ENCODE data around the gene VANGL1.

Gene VANGL1

GRCh38 chr1:115647047-115647446 is 5.3 kb downstream of the VANGL1 start:
- FAIRE-seq: no peak

GRCh38 chr1:115647507-115647906 is 5.7 kb downstream of the VANGL1 start:
- no peak for FAIRE-seq

- FAIRE-seq: no peak
Measured at GRCh38 chr1:115647919-115648650, 6.3 kb downstream of the VANGL1 start.

DNA sequence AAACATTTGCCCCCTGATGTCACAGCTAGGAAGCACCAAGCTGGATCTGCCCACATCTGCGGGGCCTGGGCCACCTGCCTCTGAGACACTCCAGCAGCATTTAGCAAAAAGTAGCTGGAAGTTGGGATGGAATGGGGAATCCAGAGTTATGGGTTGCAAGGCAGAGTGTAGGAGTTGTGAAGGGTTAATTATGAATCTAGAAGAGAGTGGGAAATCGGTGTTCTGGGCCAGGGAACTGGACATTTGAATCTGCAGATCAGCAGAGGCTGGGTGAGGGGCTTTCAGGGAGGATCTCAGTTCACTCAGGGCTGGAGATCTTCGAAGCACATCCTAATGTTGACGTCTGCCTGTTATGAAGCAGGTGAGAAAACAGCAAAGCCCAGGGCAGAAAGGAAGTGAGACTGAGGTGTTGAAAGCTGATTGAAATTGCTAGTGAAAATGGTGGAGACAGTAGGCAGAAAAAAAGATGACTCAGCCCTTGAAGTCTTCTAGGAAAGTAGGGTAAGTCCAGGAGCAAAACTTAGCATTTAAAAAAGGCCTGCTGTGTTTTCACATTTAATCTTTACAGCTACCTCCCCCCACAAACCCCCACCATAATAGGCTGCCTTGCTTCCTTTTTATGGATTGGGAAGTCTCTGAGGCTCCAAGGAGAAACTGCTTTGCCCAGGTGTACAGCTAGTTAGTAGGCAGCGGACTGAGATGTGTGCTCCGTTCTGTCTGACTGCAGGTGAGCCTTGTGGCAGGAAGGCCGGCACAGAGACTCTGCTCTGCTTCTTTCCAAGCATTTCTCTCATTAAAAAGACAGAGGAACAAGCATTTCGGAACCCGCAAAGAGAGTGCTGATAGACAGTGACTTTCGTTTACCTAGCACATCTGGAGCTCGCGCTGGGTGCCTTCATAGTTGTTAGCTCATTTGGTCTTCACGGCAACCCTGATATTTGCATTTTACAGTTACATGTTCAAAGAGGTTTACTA is 7.2 kb downstream of the VANGL1 start:
- no peak for FAIRE-seq

DNA sequence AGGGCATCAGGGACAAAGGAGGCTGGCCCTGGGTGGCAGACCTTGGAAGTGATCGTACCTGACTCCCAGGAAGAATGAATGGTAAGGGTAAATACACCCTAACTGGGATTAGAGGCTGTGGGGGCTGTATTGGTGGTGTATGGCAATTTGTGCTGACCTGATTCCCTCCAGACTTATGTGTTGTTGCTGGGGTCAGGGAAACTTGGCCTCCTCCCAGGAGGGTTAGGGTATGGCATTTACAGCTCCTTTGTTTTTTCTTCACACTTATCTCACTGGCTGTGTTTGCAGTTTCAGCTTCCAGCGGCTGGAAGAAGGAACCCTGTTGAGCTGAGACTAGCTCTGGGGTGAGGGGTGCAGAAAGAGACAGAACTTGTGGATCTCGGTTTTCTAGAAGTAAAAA is 8.2 kb downstream of the VANGL1 start:
- no peak for FAIRE-seq

DNA sequence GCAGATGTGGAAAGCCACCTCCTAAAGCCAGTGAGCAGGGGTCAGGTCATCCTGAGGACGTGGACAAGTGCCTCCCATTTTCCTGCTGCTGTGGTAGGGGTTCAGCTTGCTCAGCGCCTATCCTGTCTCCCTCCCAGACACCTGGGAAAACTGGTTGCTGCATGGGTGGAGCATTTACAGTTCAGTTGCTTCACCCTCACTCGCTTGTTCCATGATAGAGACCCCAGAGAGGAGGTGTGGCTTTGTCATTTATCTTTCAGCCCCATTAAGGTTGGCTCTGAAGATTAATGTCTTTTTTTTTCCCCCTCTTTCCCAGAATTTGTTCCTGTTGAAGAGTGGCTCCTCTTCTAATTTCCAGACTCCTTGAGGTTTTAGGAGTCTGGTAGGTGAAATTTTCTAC is 9.2 kb downstream of the VANGL1 start:
- FAIRE-seq: no peak

GRCh38 chr1:115651391-115651790 is 9.6 kb downstream of the VANGL1 start:
- no peak for FAIRE-seq

DNA sequence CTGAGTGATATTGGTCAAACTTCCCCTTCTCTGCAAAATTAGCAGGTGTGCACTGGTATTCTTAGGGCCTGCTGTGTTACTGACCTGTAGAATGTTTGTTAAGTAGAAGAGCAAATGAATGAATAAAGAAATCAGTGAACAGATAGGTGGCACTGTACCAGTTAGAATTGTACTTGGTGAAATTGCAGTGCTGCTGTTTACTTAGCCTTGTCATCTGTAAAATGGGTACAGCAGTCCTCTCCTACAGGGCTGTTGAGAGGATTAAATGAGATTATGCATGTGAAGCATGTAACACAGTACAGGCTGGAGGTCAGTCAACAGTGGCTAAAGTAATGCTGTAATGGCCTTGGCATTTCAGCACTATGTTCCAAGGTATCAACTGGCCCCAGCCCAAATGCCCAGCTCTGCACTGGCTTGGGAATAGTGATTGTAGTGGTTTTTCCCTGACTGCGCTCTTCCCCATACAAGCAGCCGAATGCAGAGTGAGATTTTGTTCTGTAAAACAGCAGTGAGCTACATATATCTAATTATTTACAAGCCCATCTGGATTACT is 10.5 kb downstream of the VANGL1 start:
- FAIRE-seq: no peak

- FAIRE-seq: no peak
Measured at GRCh38 chr1:115654125-115654524, 12.4 kb downstream of the VANGL1 start.

DNA sequence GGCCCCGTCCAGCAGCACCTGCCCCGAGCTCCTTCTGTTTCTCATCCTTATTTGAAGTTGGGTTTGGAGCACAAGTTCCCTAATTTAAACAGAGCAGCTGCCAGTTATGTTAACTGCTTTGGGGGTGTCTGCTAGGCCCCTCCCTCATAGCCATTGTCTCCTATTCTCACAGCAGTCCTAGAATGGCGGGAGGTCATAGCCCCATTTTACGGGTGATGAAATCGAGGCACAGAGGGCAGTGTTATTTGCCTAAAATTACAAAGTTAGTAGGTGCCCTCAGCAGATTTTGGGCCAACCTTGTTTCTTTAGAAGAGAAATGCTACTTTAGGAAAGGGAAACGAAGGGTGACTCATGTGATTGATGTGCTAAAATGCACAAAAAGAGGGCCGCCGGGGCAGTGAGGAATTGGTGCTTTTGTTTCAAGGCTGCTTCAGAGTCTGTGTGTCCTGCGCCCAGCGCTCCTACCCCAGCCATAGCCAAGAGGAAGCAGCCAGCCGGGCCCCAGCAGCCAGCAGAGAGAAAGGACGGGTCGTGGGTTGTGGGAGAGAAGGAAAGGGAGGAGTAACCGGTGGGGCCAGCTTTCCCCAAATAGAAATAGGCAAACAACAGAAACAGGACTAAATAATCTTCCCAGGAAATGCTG is 13.0 kb downstream of the VANGL1 start:
- no peak for FAIRE-seq

DNA sequence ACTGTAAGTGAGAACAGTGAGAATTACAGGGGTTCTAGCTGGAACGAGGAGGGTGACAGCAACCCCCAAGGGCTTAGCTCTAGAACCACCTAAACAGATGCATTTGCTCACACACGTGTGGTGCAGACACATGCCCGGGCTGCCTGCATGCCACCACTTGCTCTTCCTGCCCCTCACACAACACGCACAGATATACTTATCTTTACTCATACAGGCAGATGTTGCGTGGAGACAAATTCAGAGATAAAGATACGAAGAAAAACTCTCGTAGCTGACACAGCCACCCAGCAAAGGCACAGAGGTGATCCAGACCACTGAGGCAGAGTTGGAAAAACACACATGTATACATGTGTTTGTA is 13.5 kb downstream of the VANGL1 start:
- FAIRE-seq: no peak

DNA sequence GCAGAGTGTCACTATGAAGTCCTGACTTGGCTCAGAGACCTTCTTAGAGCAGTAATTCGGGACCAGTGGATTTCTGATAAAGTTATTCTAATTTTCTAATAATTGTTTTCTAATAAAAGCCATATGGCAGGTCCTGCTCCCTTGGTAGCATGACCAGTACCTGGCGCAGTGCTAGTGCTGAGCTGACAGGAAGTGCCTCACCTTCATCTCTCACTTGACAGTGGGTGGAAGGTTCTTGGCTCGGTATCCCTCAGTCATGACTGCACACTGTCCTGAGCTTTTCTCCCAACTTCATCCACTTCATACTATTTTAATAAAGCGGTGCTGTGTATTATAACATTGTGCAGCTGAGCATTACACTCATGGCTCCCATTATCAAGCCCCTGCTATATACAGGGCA is 14.1 kb downstream of the VANGL1 start:
- no peak for FAIRE-seq

DNA sequence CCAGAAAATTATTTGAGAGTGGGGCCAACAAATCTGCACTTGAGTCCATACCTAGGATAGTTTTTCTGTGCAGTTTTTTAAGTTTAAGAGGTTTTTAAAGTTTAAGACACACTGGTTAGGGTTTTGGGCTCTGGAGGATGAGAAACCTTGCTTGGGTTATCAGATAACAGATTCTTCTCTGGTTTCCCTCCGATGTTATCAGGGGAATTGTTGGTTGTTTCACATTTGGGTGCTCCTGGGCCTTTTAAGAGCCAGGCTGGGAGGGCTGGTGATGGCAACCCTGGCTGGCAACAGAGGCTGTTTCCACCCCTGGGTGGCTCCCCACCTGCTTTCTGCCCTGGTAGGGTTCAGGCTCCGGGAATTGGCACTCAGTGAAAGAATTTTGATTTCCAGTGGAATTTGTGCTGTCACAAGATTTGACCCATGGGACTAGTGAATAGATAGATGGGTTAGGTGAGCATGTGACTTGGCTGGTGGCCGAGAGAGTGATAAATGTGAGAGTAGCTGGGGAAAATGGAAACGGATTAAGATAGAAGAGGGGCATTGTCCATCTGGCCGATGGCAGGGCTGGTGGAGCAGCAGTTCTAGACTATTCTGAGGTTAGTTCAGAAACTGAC is 14.8 kb downstream of the VANGL1 start:
- FAIRE-seq: no peak

GRCh38 chr1:115658646-115659045 is 16.9 kb downstream of the VANGL1 start:
- FAIRE-seq: no peak

DNA sequence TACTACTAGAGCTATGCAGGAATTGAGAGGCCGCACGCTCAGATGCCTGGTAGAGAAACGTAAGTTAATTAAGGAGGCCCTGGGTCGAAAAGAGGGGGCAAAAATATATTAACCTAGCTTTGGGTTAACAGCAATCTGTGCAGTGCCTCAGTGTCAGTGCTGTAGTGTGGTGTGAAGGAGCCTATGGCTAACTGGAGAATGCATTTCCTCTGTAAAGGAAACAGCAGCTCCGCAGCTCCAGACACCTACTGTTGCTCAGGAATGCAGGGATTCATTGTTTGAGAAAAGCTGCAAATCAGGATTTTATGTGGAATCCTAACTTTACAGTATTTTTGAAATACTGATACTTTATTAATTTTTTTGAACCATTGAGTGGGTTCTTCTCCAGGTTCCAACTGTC is 18.4 kb downstream of the VANGL1 start:
- no peak for FAIRE-seq

GRCh38 chr1:115661157-115661556 is 19.4 kb downstream of the VANGL1 start:
- FAIRE-seq: no peak

- FAIRE-seq: no peak
Measured at GRCh38 chr1:115665319-115666096, 23.7 kb downstream of the VANGL1 start.

GRCh38 chr1:115666206-115666605 is 24.4 kb downstream of the VANGL1 start:
- FAIRE-seq: no peak

- FAIRE-seq: no peak
Measured at GRCh38 chr1:115666702-115667101, 24.9 kb downstream of the VANGL1 start.

DNA sequence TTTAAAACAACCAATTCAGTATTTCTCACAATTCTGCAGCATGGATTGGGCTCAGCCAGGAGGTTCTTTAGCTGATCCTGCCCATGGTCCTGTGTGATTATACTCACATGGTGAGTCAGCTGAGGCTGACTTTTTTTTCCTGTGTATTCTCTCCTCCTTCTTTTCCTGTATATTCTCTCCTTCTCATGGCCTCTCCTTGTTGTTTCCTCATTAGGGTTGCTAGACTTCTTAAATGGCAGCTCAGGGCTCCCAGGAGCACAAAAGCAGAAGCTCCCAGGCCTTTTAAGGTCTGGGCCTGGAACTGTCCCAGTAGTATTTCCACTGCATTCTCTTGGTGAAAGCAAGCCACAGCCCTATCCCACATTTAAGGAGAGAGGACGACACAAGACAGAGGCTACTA is 26.8 kb downstream of the VANGL1 start:
- FAIRE-seq: no peak

DNA sequence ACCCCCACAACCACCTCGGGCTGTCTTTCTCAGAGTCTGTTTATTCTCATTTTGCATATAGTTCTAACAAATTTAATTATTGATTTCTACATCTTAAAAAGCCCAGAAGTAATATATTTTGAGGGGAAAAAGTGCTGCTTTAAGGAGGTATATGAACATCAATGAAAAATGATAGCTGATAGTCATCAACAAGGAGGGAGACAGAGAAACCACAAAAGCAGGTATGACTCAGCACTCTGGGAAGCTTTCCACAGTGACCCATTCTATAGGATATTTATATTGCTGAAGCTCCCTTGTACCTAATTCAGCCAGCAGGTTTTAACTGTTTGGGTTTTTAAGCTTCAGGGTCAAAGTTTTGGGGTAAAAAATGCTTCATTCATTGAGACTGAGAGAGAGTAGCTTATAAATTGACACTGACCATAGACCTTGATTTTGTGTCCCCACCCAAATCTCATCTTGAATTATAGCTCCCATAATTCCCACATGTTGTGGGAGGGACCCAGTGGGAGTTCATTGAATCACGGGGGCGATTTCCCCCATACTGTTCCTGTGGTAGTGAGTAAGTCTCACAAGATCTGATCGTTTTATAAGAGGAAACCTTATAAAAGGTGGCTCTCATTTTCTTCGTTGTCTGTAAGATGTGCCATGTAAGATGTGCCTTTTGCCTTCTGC is 27.4 kb downstream of the VANGL1 start:
- FAIRE-seq: no peak

- FAIRE-seq: no peak
Measured at GRCh38 chr1:115669886-115670285, 28.1 kb downstream of the VANGL1 start.

Measured in TTC549 (cell line).